ENCODE data around the gene TF. TPM values are rescaled to one million over a fixed set of nuclear protein-coding genes. Genes with fewer than 3 reads are reported as not detected.

Gene TF
- total and polyA plus RNA-seq, 2 of the 8 experiments (the other 6 are each of a cell fraction or from before 2014, with no cell fraction given), result 0.02 to 0.26 TPM

- H3K4me1 ChIP-seq (replicated peaks in 1 of 4; ENCODE audit: control insufficient read depth in 3 of 4, insufficient read depth in 4 of 4, low read length in 3 of 4), result peaks cover 0 to 5% (median 1%) of the 10 kb centered on the region in 4 experiments; a peak in 3 of 7 replicates
- 67% methylated on average over 4 of the region's 4 CpGs; no CpG with 5 or more reads in 1 of the 2 experiments for WGBS, 2 experiments (ENCODE audit: extremely low coverage in 1 of 2, insufficient coverage in 1 of 2, insufficient read length in 1 of 2, insufficient replicate concordance in 2 of 2, low coverage in 1 of 2, low lambda C conversion rate in 2 of 2, missing lambda C conversion rate in 1 of 2)
- H3K56ac ChIP-seq (replicated peaks; ENCODE audit: insufficient read length, low read depth, low read length), result no peak overlapping the region
- H3K9me3 ChIP-seq (ENCODE audit: insufficient read depth in 2 of 2, low read depth in 1 of 2, low read length in 1 of 2), result no peaks in the 10 kb centered on the region
- H2BK20ac ChIP-seq (ENCODE audit: low read length), result no peak overlapping the region
- CTCF ChIA-PET (ENCODE audit: partially characterized antibody), result interaction anchor here (0.7 kb wide), 1 partner anchor 114 kb away, joined by 3 read pairs; no protein-coding TSS in a partner anchor
- H3K27me3 ChIP-seq (replicated peaks in 1 of 4; ENCODE audit: control insufficient read depth in 3 of 4, extremely low read depth in 1 of 4, insufficient read depth in 3 of 4, low read length in 3 of 4), result no peaks in the 10 kb centered on the region
- DNase-seq (ENCODE audit: low read depth in 1 of 2, low spot score in 2 of 2) (no peak), FAIRE-seq (no peak)
- peak overlapping the region; percentile 100 for H2AFZ ChIP-seq (ENCODE audit: low read length)
- no peak overlapping the region for H3K18ac ChIP-seq (ENCODE audit: extremely low read depth, low read length)
- H2AK5ac ChIP-seq (ENCODE audit: low read depth, low read length), result no peak overlapping the region
- H3K4me2 ChIP-seq (ENCODE audit: insufficient read depth in 1 of 2, low read depth in 2 of 2, low read length in 2 of 2), result peak overlapping the region; percentile 72 to 80
- H4K91ac ChIP-seq (replicated peaks; ENCODE audit: insufficient read length, low read length), result no peak overlapping the region
- no peaks in the 10 kb centered on the region for H3K79me1 ChIP-seq (ENCODE audit: low read depth, low read length)
- H4K20me1 ChIP-seq (replicated peaks in 1 of 2; ENCODE audit: control insufficient read depth in 1 of 2, insufficient read depth in 2 of 2, low read length in 2 of 2), result no peaks in the 10 kb centered on the region
- peaks cover 0 to 14% of the 10 kb centered on the region in 2 experiments; a peak in 2 of 4 replicates for H3K79me2 ChIP-seq (ENCODE audit: control insufficient read depth in 1 of 2, insufficient read depth in 2 of 2, low read length in 2 of 2)
- H2BK12ac ChIP-seq (ENCODE audit: low read depth, low read length), result no peak overlapping the region
- no peak overlapping the region for H4K5ac ChIP-seq (ENCODE audit: insufficient read length, low read depth, low read length)
- POLR2A ChIA-PET (ENCODE audit: partially characterized antibody), result no interaction called here
- TF ChIP-seq BCL11A (IDR thresholded peaks at IDR 0.05; ENCODE audit: low read depth in 2 of 2, low read length in 2 of 2) (no peak), POLR2A (IDR thresholded peaks at IDR 0.05; ENCODE audit: control extremely low read depth in 1 of 2, low read depth in 2 of 2, low read length in 2 of 2) (no peak), RAD21 (IDR thresholded peaks at IDR 0.05 in 1 of 2, conservative IDR thresholded peaks at IDR 0.05 in 1 of 2; ENCODE audit: low read depth in 2 of 2, low read length in 2 of 2) (no peak), HDAC6 (IDR thresholded peaks at IDR 0.05; ENCODE audit: low read depth, low read length) (no peak), CREB1 (IDR thresholded peaks at IDR 0.05) (no peak)
- H3K4ac ChIP-seq (replicated peaks; ENCODE audit: insufficient read length, low read depth, low read length), result no peak overlapping the region
- H3K23me2 ChIP-seq (ENCODE audit: low read depth, low read length), result no peaks in the 10 kb centered on the region; the same call in 1 of the 2 replicates
- no peak overlapping the region for H2BK5ac ChIP-seq (ENCODE audit: low read depth, low read length)
- no peak overlapping the region for H3K23ac ChIP-seq (ENCODE audit: insufficient read length)
- H3K27ac ChIP-seq (ENCODE audit: low read depth, low read length), result no peak overlapping the region
- no peak overlapping the region for H2BK120ac ChIP-seq (replicated peaks; ENCODE audit: low read depth, low read length)
- H3K9ac ChIP-seq (replicated peaks in 1 of 4; ENCODE audit: extremely low read depth in 1 of 4, low read depth in 3 of 4, low read length in 3 of 4), result no peak overlapping the region
- peaks cover 2 to 19% (median 9%) of the 10 kb centered on the region in 4 experiments; a peak in 5 of 8 replicates for H3K36me3 ChIP-seq (ENCODE audit: control insufficient read depth in 2 of 4, insufficient read depth in 4 of 4, low read length in 3 of 4)
- H4K8ac ChIP-seq (ENCODE audit: extremely low read depth, insufficient read depth, low read length), result no peak overlapping the region
- H3K14ac ChIP-seq (ENCODE audit: insufficient read length), result no peak overlapping the region
- H3K4me3 ChIP-seq (ENCODE audit: extremely low read depth in 1 of 4, insufficient read depth in 2 of 4, low read depth in 3 of 4, low read length in 4 of 4), result peak overlapping the region; percentile 83 to 96 (median 92); a peak in 5 of 8 replicates
- no peak overlapping the region for H2BK15ac ChIP-seq (ENCODE audit: low read length)
These were observed 58.7 kb downstream of the TF start for GRCh38 chr3:133804896-133805295.
